Measurements from ENCODE around the gene DNAL4.

DNAL4 gene

DNA sequence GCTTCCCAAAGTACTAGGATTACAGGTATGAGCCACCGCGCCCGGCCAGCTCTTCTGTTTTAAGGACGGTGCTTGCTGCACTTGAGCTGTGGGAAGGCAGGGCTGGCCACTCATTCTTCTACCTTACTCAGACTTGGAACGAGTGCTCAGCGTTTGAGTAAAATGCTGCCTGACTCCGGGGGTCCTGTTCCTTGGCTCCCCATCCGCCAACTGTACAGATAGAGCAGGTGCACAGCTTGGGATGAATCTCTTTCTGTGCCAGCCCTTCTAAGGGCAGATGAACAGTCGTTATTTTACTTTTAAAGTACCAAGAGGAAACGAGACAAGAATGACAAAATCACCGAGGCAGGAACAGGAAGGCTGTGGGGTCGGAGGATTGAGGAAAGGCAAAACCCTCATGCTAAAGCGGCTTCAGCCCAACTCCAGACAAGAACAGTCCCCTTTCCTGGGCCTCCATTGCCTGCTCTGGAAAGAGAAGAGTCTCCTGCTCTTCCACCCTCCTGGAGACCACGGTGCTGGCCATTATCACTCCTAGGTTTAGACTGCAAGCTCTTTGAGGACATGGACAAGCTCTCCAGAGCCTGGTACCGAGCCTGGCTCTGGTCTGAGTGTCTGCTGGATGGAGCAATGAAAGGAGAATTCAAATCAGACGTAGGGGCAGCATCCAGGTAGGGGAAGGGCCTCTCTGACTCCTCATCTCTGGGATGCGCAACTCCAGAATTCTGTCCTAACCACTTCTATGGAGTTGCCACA lies 37.1 kb downstream of the DNAL4 start:
- peak; percentile 71 for DNase-seq

DNA sequence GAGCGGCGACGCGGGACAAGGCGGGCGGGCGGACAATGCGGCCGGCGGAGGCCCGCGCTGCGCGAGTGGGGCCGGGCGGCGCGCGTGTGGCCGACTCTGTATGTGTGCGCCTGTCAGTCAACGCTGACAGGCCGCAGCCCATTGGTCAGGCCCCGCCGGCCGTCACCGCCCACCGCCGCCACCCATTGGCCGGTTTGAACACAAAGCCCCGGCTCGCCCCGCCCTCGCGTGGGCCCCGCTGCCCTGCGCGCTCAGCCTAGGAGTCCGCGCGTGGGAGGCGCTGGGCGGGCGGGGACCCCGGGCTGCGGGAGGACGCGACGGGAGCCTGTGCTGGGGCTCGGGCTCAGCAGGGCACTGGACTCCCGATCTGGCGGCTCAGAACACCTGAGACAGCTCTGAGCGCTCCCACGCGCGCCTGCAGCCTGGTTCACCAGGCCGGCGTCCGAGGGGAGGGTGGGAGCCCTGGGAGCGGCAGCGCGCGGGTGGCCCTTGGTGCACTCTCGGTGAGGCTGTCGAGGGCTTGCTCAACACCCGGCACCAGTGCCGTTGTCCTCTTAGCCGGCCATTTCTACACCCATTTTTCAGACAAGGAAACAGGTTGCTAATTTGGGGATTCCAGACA lies 37.9 kb downstream of the DNAL4 start, which contains the start of gene SUN2:
TSS of gene SUN2 (minus strand) at position 88 of the 622 bp plus-strand sequence. CDS start 3,370 bp downstream, outside the sequence.
- DNase-seq: peak; percentile 97

DNA sequence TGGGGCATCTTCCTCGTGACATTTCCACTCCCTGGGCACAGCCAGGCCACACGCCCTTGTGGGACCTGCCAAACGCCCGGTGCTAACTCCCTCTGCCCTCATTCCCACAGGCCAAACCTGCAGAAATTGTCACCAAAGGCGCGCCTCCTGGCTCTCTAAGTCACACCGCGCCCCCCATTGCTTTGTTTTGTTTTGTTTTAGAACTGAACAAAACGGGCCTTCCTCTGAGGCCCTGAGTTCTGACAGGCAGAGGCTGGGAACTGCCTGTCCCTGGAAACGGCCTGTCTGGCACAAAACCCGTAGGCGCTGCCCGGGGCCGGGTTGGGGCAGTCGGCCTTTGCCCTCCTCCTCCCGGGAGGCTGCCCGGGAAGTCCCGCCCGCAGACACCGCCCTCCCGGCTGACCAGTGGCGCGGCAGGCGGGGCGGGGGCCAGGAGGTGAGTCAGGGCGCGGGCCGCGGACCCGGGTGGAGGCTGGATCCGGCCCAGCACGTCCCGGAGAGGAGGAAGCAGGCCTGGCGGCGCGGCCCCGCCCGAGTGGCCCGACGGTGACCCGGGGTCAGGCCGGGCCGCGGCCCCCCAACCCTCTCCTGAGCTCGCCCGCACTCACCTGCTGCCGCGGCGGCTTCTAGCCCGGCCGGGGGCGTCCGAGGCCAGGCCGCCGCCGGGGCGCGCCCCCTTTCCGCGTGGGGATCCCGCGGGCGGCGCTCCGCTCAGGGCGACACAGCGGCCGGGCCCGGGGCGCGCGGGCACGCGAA lies 38.6 kb downstream of the DNAL4 start:
- peak; percentile 80 for DNase-seq

DNA sequence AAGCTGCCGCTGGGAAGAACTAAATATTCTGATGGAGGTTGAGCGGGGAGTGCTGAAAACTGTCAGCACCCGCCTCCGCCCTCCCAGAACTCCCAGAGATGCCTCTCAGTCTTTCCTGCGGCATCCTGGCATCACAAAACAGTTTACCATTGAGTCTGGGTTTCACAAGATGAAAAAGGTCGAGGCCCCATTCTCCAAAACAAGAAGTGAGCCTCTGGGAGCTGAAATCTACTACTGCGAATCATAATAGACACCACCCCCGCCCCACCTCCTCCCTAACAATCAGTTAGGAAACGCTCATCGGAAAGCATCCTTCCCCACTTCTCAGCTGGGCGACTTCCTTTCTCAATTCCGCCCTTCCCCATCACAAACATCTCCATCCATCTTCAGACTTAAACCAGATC lies 39.2 kb downstream of the DNAL4 start:
- no peak for DNase-seq

DNA sequence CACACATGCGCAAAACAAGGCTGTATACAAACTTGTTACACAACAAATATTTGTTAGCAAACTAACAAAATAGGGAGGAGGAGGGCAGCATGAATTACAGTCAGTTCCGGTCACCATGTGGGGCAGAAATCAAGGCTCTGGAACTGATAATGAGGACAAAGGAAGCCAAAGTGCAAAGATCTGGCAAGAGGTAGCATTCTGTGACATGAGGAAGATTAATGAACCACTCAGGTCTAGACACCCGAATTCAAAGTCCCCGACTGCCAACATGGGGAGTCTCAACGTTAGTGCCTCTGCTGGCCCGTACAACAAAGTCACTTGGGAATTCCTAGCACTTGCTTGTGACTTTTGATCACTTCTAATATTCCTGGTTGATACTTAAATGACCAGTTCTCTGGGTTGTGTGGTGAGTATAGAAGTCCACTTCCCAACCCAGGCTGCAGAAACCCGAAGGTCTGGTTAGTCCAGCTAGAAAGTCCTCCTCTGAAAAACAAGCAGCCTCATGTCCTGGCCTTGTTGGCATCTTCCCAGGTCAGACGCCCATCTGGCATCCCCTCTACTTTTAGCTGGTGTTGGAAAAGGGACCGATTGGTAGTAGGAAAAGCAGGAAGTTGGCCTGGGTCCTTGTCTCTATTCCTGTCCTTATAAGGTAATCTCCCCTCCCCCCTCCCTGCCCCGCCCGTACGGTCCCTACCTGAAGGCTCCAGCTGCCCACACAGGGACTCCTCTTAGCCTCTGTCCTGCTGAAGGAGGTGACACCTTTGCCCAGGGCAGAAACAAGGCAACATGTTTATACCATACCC lies 39.8 kb downstream of the DNAL4 start:
- DNase-seq: peak; percentile 70

DNA sequence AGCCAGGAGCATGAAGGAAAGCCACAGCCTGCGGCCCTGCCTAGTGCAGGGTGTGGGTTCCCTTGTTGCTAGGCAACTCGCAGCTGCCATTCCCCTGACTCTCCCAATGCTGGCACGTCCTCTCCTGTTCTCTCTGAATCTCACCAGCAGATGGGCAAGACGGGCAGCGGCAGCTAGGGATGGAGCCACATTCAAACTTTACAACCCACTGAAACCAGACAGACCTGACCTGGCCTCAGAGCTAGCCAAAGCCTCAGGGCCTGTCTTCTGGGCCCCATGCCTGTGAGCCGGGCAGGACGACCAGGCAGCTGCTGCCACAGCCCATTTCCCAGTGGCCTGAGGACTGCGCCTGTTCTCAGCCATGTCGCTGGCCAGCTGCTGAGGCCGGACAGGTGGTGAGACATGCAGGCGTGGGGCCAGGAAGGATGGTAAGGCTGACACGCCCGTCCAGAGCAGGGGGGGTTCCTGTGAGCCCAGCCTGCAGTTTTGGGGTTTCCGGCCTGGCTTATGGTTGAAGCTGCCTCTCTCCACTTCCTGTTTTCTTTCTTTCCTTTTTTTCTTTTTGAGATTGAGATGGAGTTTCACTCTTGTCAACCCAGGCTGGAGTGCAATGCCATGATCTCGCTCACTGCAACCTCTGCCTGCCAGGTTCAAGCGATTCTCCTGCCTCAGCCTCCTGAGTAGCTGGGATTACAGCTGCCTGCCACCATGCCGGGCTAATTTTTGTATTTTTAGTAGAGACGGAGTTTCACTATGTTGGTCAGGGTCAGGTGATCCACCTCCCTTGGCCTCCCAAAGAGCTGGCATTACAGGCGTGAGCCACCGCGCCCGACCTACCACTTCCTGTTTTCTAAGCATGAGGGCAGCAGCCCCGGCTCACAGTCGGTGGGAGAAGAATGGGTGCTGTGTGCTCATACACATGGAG lies 42.3 kb downstream of the DNAL4 start:
- peak; percentile 85 for DNase-seq

DNA sequence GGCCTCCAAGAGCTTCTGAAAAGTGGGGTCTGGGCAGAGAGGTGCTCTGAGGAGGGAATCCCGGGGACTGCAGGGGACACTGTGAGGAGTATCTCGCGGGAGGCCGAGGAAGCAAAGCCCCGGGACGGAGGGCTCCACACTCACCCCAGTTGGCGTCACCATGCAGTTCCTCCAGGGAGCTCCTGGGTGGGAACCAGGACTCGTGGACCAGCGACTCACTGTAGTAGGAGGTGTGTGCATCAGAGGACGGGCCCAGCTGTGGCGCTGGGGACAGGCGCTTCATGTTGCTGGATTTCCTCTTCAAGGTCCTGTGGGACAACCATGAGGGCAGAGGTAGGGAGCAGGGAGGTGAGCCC lies 42.9 kb downstream of the DNAL4 start:
- DNase-seq: no peak

DNA sequence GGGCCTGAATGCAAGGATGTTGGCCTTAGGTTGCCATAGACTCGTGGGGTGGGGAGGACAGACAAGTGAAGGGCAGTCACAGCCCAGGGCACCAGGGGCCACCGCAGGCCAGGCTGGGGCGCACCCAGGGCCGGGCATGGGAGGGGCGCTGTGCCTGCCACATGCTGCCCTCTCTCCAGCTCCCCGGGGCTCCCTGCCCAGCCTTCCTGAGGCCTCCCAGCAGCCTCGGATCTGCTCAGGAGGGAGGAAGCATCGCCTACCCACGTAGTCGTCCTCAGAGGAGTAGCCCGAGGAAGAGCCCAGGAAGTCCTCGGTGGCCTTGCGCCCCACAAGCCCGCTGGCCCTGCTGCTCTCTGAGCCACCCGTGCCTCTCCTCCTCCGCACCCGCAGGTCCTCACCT lies 43.3 kb downstream of the DNAL4 start:
- no peak for DNase-seq

DNA sequence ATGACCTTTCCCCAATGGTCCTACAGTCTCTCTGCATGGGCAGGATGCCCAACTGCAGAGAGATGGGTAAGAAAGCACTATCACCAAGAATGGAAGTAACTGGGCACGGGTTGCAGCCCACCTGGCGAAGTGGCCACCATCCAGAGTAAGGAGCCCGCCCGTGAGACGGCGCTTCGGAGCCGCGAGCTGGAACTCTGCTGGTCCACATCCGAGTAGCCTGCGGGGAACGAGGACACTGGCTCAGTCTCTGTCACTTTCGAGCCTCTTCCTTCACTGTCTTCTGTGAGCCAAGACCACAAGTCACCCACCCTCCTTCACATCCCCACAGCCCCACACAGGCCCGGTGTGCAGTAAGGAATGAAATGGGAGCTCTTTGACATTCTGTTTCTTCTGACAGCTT lies 43.8 kb downstream of the DNAL4 start:
- DNase-seq: no peak

DNA sequence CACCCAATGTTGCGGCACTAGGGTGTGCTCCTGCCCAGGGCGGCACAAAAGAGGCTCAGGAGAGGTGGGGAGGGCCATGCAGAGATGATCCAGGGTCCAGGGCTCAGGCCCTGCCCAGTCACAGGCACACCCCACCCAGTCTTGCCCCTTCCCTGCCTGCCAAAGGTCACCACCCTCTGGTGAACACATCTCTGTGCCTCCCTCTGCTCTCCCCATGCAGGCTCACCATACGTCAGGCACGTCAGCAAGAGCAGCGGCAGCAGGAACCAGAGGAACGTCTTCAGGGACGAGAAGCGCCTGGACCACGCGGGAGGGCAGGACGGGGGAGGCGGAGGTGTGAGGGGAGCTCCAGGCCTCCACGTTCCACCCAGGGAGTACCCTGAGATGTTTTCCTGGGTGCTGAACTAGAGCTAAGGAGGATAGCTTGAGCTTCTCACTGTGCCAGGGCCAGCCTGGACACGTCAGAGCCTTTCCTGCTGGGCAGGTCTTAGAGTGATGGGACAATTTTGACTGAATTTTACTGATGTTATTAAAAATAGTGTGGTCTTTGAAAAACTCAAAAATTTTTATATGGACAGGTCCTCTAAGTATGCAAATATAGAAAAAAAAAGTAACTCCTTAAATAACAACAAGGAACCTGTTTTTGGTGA lies 45.3 kb downstream of the DNAL4 start:
- no peak for DNase-seq

DNA sequence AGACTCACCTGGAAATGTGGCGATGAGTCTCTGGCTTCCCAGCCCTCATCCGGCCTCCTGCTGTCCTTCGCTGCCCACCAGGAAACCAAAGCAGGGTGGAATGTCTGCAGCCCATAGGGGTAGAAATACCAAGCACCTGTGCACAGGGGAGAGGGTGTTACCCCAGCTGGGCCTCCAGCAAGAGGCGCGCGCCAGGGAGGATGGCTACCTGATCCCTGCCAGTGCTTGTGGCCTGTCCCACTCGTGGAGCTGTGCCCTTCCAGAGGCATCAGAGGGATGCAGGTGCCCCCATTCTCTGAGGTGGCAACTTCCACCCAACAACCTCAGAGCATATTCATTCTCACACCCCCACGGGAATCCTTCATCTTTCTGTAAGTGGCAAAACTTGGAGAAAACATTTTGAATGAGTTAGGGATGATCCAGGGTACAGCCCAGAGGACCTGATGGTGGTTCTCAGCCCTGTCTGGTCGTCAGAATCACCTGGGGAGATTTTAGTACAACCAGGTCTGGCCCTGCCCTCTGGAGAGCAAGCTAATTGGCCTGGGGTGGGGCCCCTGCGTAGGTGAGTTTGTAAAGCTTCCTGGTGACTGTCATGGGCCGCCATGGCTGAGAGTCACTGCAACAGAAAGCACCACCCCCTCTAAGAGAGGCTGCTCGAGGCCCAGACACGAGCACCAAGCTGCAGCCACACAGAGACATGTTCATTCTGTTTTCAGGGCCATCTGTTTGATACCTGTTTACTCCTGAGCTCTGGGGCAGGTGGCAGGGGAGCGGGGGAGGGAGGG lies 48.1 kb downstream of the DNAL4 start:
- no peak for DNase-seq

DNA sequence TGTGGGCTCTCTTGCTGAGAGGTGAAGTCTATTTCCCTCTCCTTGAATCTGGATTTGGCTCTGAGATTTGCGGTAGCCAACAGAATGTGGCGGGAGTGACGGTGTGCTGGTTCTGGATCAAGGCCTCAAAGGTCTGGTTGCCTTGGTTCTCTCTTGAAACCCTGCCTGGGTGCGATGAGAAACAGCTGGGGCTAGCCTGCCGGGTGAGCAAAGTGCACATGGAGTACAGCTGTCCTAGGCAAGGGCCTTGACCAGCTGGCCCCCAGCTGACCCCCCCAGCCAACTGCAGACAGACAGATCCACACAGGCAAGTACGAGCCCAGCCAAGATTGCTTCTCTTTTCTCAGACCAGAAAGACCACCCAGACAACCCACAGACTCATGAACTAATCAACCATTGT lies 49.0 kb downstream of the DNAL4 start:
- no peak for DNase-seq

DNA sequence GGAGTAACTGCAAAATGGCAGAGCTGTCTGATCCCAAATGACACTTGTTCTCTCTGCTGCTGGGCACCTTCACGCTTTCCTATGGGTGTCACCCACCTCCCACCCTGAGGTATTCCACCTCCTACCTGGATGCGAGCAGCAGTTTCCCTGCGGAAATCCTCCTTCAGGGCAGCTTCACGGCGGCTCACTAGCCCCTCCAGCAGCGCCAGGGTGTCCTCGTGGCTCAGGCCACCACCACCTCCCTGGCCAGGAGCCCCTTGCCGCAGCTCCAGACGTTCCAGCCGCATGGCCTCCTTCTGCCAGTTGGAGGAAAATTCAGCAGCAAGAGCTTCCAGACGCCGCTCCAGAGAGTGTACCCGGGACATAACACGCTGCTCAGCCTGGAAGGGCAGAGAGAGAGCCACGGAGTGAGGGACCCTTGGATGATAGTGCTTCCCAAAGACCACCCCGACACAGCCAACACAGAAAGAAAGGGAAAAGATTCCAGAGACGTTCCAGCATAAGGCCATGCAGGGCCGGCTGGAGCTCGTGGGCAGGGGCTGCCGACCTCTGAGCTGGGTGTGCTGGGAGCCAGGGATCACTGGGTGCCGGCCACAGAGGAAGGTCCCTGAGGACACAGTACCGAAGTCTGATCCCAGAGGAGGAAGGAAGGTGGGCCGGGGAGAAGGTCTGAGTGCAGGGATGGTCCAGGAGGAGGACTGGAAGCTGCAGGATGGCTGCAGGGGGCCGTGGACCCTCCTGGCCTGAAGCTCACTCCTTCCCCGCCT lies 51.6 kb downstream of the DNAL4 start:
- DNase-seq: no peak

DNA sequence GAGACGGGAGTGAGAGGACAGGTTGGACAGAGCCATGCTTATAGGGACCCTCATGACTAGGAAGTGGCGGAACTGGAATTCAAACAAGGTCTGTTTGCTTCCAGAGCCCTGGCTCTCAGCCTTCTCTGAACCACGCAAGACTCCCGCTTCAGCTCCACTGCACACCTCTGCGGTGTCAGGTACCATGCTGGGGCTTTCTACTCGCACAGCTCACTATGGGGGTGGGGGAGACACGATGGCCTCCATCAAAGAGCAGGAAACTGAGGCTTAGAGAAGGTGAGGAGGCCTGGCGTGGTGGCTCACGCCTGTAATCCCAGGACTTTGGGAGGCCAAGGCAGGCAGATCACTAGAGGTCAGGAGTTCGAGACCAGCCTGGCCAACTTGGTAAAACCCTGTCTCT lies 52.4 kb downstream of the DNAL4 start:
- no peak for DNase-seq

DNA sequence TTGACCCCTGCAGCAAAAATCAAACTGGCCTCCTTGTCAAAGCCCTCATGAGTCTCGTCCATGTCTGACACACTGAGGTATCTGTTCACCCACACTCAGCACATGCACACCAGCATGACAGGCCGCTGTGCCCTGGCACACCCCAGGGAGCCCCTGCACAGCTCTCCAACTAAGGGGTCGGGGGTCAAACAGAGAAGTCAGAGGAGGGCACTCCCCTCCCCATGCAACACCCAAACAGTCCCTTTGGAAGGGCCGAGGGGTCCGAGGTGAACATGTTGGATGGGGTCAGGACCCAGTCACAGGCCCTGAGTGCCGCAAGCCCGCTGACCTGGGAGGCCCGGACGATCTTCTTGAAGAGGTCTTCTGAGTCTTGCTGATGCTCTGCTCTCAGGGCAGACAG lies 52.8 kb downstream of the DNAL4 start:
- DNase-seq: no peak

DNA sequence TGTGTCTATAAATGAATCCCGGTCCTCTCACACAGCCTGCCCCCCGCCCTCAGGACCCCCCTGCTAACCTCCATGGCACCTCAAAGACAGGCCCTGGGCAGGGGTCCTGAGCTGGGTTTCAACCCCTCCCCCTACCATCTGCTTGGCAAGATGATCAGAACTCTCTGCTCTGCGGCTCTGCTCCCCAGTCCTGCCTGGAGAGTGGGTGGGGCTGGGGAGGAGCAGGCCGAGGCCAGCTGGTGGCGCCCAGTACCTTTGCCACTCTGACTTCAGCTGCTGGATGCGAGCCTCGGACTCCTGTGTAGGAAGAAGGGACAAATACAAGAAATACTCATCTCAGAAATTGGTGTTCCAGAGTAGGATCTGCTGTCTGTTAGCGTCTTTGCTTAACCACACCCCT lies 53.2 kb downstream of the DNAL4 start:
- no peak for DNase-seq

DNA sequence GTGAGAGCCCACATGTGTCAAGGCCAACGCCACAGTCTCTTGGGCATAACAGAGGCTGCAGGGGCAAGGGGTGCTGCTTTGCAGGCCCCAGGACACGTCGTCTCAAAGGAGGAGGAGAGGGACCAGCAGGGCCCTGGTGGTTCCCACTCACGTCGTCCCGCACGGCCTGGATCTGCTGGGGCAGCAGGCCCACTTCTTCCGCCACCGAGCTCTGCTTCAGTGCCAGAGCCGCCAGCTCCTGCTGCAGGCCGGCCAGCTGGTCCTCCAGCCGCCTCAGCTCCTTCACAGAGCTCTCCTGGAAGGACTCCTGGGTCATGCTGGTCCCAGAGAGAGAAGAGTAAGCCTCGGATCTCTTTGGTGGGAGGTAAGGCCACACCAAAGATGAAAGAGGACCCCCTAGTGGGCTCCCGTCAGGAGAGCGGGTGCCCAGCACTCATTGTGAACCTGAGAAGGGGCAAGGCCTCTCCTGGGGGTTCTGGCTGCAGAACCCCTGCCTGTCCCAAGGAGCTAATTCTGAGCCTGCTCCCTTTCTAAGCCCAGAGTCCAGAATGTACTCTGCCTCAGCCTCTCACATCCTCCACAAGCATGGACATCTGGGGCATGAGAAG lies 53.7 kb downstream of the DNAL4 start:
- no peak for DNase-seq

DNA sequence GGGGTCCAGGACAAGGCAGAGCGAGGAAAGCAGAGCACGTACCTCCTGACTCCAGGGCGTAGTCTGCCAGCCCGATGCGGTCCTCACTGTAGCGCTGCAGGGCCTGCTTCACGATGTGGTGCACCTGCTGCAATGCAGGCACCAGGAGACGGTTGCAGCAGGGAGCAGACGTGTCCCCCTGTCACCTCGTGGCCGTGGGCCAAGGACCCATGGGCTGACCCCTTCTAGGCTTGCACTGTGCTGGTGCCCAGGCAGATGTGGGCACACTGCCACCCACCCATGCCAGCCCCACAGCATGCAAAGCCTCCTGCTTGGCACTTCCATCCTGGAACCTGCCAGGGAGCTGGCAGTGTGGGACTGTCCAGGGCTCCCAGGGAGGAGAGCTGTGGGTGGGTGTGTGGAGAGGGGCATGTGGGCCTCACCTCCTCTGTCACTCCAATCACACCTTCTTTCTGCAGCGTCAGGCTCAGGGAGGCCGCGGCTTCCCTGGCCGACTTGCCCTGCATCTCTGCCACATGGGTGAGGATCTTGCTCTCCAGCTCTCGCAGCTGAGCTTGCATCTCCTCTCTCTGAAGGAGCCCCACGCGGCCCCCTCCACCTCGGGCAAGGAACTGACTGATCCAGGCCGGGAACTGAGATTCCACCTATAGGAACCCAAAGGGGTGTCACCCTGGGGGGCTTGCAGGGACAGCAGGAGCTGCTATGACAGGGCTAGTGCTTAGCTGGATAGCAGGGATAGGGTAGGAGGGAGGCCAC lies 54.5 kb downstream of the DNAL4 start:
- DNase-seq: no peak

Data from activated CD8-positive, alpha-beta memory T cell treated with anti-CD3 and anti-CD28 coated beads for 24 hours (primary cell).